ENCODE data around the gene JAM2. TPM values are rescaled to one million over a fixed set of nuclear protein-coding genes. Genes with fewer than 3 reads are reported as not detected.

Gene JAM2
- total and polyA plus RNA-seq, 2 of the 4 experiments (the other 2 are of a cell fraction): 0.72 to 2.1 TPM

GRCh38 chr21:25640943-25641292, 1.9 kb downstream of the JAM2 start:
- H3K27me3 ChIP-seq (ENCODE audit: control insufficient read depth, insufficient read depth, low read length): peaks cover 12% of the 10 kb centered on the region
- peaks cover 2% of the 10 kb centered on the region; the same call in 1 of the 2 replicates for H3K4me1 ChIP-seq (ENCODE audit: control insufficient read depth, insufficient read depth, low read length)
- H2BK20ac ChIP-seq (ENCODE audit: low read depth, low read length): no peak overlapping the region
- H3K79me1 ChIP-seq (ENCODE audit: low read depth in 1 of 2, low read length in 2 of 2): no peaks in the 10 kb centered on the region
- no peak overlapping the region for H2AK9ac ChIP-seq (replicated peaks; ENCODE audit: low read depth, low read length, poor library complexity)
- CTCF ChIA-PET: no interaction called here
- H2AFZ ChIP-seq (replicated peaks; ENCODE audit: low read length, poor library complexity): no peak overlapping the region
- H3K9me1 ChIP-seq (ENCODE audit: insufficient read depth, low read length): no peaks in the 10 kb centered on the region
- intact Hi-C loops (cut with micrococcal nuclease) (no loop called here), in situ Hi-C loops (cut with MboI; ENCODE audit: low sequenced_read_pairs) (no loop called here), dilution Hi-C loops (cut with HindIII; ENCODE audit: low sequenced_read_pairs, unreplicated experiment) (no loop called here)
- no peak overlapping the region for H4K91ac ChIP-seq (ENCODE audit: insufficient read depth, low read depth, low read length)
- no CpG with 5 or more reads among the region's 5 CpGs for WGBS, 2 experiments (ENCODE audit: extremely low coverage in 2 of 2, insufficient read length in 1 of 2)
- ATAC-seq (ENCODE audit: low read depth) (no peak), DNase-seq (no peak)
- no peak overlapping the region for H3K18ac ChIP-seq (ENCODE audit: low read depth, low read length)
- no peak overlapping the region for H3K27ac ChIP-seq (ENCODE audit: insufficient read depth, low read length)
- H2BK5ac ChIP-seq (ENCODE audit: low read depth, low read length, poor library complexity, severe bottlenecking): no peak overlapping the region
- no peak overlapping the region for H3K56ac ChIP-seq (ENCODE audit: extremely low read depth, insufficient read depth, low read length)
- no TSS peak for BruUV-seq (replicated peaks)
- POLR2A ChIA-PET (ENCODE audit: unreplicated experiment): no interaction called here
- H3K23ac ChIP-seq (ENCODE audit: low read depth, low read length): no peak overlapping the region
- H3K9ac ChIP-seq (ENCODE audit: low read depth, low read length): no peak overlapping the region
- H3K4ac ChIP-seq (ENCODE audit: low read depth, low read length): no peak overlapping the region
- no peak overlapping the region for H4K8ac ChIP-seq (ENCODE audit: low read depth in 2 of 2, low read length in 2 of 2)
- no peak overlapping the region for H4K5ac ChIP-seq (ENCODE audit: low read depth, low read length)
- H3K4me2 ChIP-seq (ENCODE audit: low read depth, low read length): no peak overlapping the region
- H3K14ac ChIP-seq (replicated peaks; ENCODE audit: low read depth, low read length): no peak overlapping the region
- H2BK120ac ChIP-seq (ENCODE audit: low read depth, low read length): no peak overlapping the region
- no peak overlapping the region for H3K4me3 ChIP-seq (ENCODE audit: insufficient read depth, low read depth, low read length)
- H3K36me3 ChIP-seq (ENCODE audit: control insufficient read depth, insufficient read depth, low read length): no peaks in the 10 kb centered on the region
- no peaks in the 10 kb centered on the region for H4K20me1 ChIP-seq (ENCODE audit: insufficient read depth, low read length)
- no peak overlapping the region for H2BK15ac ChIP-seq (ENCODE audit: low read depth, low read length)
- H3K9me3 ChIP-seq (ENCODE audit: control insufficient read depth, insufficient read depth, low read length): no peaks in the 10 kb centered on the region
- H2AK5ac ChIP-seq (ENCODE audit: low read depth, low read length): no peak overlapping the region
- TF ChIP-seq BHLHE40 (IDR thresholded peaks at IDR 0.05; ENCODE audit: low read depth, low read length): no peak
